KBM-7 (cell line): ENCODE data around the gene SLC38A2.

Source experiments
- DNase-seq: peaks from one replicate; pipeline ENCODE4 v3.0.0-alpha.2; 2015
- in situ Hi-C: fragments of 300-500 bp; cut with MboI; formaldehyde crosslinking; loops from 2 replicates; pipeline ENCODE4 v1.14.3; 2020; ENCODE audit warnings: low sequenced_read_pairs, low pct_unique_long_range_greater_than_20kb, mixed read lengths

The SLC38A2 gene

DNA sequence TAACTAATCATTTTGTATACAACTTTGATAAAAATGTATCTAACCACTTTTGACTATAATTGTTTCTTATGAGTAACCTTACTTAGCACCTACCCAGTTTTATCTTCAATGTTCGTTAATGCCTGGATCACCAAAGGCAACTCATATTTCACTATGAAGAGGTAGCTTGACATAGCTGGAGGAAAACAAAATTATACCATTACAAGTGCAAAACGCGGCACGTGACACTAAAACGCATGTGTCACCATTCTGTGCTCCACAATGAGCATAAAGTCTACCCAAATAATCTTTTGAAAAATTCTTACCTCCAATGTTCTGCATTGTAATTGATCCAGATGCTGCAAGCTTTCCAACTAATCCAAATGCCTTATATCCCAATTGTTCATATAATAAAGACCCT lies 5.8 kb downstream of the SLC38A2 start:
- no peak for DNase-seq
- in situ Hi-C loops: loop anchor here (25.0 kb wide), 1 partner anchor 296 kb away; no protein-coding TSS in a partner anchor

- in situ Hi-C loops: loop anchor here (25.0 kb wide), 1 partner anchor 296 kb away; no protein-coding TSS in a partner anchor
- DNase-seq: no peak
These were observed 6.6 kb downstream of the SLC38A2 start for GRCh38 chr12:46365951-46366379.

DNA sequence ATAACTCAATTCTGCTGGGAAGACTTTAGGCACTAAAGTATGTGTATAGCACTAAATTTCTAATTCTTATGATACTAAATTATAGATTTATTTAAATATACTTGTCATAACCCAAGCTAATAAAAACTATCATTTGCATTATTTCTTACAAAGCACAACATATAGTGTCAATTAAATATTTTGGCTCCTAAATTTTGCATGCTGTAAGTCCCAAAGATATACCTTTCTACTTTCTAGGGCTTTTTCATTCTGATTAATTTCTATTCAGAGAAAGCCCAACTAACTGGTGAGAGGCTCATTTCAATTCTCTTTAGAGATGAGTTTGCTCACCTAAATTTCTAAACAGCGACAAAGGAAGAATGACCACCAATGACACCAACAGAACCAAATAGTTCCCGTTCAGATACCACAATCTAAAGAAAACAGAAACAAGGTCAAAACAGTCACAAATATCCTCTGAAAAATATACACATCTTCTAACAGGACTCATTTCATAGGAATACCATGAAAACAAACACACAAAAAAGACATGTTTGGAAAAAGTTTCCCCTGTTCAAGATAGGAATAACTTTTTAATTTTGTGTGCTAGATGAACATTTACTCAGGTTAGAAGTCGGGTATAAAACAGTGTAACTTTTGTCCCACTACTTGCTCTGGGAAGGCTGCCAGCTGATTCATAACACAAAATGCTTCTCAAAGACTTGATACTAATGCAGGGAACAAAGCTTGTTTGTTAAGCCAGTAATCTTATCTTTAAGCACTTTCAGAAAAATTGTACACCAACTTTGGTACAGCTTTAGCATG lies 7.6 kb downstream of the SLC38A2 start:
- DNase-seq: no peak
- in situ Hi-C loops: loop anchor here (25.0 kb wide), 1 partner anchor 297 kb away; no protein-coding TSS in a partner anchor

DNA sequence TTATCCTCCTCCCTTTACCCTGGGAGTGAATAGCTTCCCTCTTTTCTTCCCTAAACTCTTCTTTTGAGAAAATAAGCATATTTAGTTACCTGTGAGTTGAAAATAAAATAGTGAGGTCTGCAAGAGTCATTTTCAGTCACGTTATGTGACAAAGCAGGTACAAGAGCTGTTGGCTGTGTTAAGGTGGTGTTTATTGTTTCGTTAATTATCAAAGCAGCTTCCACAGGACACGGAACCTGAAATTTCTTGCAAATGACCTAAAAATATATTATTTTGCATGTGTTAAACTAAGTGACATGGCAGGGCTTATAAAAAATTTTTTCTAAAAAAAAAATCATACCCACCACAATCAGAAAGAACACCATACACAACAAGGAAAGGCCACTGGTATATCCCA lies 8.3 kb downstream of the SLC38A2 start:
- in situ Hi-C loops: loop anchor here (25.0 kb wide), 1 partner anchor 298 kb away; no protein-coding TSS in a partner anchor
- DNase-seq: no peak

- no peak for DNase-seq
- in situ Hi-C loops: loop anchor here (25.0 kb wide), 1 partner anchor 299 kb away; no protein-coding TSS in a partner anchor
These were observed 8.8 kb downstream of the SLC38A2 start for GRCh38 chr12:46363582-46364299.

DNA sequence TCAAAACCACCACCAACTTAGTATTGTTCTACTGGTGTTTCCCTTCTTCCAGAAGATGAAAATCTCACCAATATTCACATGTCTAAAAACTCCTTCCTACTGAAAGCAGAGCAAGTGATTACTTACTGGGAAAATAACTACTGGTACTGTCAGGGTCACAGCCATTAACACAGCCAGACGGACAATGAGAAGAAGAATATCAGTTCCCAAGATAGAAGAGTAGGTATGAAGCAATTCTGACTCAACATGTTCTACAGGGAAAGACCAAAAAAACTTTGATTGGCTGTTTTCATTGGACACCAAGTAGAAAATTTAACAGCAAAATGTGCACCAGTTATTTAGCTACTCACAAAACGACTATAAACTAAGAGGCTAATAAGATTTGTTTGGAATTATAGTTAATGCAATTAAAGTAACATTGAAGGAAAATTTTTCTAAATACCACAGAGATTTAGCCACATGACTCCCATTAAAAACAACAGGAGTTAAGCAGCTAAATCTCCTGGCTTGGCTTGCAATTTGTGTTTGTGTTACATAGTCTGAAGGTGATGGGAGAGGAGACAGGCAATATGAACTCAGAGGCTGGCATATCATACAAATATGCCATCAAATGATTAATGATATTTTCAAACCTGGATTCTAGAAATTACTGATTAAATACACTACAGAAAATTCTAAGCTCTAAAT lies 9.5 kb downstream of the SLC38A2 start:
- in situ Hi-C loops: loop anchor here (25.0 kb wide), 1 partner anchor 299 kb away; no protein-coding TSS in a partner anchor
- DNase-seq: no peak

DNA sequence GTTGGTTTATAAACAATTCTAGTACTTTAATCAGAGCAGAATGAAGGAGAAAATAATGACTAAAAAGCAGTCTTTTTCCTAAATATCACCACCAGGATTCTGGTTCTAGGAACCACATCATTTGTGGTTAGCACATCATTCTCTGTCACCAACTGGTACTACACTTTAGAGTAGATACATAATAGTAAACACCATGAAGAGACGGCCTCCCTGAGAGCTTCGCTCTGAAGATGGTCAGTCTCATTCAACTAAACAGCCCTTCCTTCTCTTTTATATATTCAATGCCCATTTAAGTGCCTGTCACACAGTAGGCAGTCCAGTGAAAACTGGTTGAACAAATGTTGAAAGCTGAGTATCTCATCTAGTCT lies 10.9 kb downstream of the SLC38A2 start:
- no peak for DNase-seq
- in situ Hi-C loops: loop anchor here (25.0 kb wide), 1 partner anchor 301 kb away; no protein-coding TSS in a partner anchor

GRCh38 chr12:46360908-46361666 lies 11.5 kb downstream of the SLC38A2 start:
- in situ Hi-C loops: loop anchor here (25.0 kb wide), 1 partner anchor 301 kb away; no protein-coding TSS in a partner anchor
- no peak for DNase-seq

DNA sequence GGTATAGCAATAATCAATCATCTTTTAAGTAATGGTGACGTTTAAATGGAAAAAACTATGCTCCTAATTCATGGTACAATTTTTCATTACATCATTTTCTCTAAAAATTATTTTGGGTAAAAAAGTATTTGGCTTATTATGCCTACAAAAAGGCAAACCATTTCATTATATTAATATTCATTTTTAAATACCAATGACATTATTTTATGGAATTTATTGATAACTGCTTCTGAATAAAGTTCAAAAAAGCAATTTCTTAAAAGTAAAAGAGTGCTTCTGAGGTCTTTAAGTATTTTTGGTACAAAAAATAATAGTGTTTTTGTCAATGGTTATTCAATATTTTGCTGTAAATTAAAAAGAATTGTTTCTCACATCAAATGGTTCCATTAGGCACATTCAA lies 12.2 kb downstream of the SLC38A2 start:
- in situ Hi-C loops: loop anchor here (25.0 kb wide), 1 partner anchor 302 kb away; no protein-coding TSS in a partner anchor
- no peak for DNase-seq

DNA sequence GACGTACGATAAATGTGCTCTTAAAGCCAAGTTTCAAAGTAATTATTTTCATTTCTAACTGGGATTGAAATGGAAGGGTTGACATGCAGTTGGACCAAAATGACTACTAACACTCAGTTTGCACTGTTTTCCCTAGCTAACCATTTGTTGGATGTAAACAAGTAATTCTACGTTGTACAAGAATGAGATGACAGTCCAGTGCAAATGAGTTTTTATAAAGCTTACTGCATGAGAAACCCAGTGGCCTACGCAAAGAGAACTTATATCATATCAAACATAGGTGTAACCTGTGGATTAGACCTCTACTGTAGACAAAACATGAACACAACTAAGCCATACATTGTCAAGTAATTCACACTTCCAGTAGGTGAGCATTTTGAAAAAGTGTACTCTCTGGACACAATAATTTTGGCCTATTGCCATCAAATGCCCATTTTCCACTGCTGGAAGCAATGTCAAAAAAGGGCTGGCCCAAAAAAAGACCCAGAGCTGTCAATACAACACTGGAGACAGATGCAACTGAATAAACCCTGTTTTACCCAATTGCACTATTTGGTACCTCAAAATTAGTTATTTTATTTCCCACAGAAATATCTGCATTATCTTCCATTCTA lies 12.8 kb downstream of the SLC38A2 start:
- in situ Hi-C loops: loop anchor here (25.0 kb wide), 1 partner anchor 303 kb away; no protein-coding TSS in a partner anchor
- no peak for DNase-seq

DNA sequence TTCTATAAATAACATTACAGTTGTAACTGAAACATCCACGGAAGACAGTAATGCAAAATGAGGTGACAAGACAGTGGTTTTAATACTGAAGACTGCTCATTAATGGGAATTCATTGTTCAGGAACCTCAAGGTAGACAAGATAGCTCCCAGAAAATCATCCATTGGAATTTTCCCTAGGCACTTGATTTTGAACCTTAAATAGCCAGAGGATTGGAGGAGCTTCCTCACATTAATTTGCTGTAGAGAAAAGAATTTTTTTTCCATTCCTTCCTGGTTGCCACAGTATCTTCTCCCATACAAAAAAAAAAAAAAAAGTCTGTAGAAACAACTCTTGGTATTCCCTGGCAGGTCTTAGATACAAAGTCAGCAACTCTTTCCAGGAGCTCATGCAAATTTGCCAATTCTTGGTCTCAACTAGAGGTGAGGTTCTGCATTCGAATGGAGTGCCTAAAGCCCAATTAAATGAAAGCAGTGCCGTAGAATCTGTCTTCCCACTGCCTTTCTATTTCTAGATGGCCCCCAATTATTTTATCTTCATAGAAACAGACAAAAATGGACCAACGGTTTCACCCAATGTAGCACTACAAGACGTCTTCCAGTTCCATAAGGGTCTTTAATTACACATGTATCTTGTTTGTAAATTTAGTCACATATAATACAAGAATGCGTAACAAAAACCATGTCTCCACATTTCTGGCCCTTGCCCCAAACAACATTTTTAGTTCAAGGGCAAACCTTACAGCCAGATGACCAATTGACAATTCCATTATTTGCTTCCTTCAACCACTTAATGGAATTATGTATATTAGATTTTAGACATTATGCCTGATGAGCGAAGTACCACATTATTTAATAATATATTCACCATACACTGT lies 13.5 kb downstream of the SLC38A2 start:
- in situ Hi-C loops: loop anchor here (25.0 kb wide), 1 partner anchor 303 kb away; no protein-coding TSS in a partner anchor

DNA sequence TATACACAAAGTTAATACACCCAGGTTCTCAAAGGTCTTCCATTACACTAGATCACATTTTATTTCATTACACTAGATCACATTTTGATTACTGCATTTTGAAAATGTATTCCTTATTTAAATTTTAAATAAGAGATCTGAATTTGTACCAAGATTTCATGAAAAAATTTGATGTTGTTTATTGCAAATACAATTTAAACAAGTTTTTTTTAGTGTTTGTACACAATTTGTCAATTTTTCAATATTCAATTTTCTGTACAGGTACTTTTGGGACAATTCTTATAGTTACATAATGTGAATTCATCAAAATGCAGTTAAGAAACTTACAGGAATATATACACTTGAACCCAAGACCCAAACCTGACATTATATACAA lies 14.3 kb downstream of the SLC38A2 start:
- DNase-seq: no peak
- in situ Hi-C loops: loop anchor here (25.0 kb wide), 1 partner anchor 304 kb away; no protein-coding TSS in a partner anchor

More for the DNA sequence above, 13.5 kb downstream of the SLC38A2 start:
- DNase-seq: no peak

DNA sequence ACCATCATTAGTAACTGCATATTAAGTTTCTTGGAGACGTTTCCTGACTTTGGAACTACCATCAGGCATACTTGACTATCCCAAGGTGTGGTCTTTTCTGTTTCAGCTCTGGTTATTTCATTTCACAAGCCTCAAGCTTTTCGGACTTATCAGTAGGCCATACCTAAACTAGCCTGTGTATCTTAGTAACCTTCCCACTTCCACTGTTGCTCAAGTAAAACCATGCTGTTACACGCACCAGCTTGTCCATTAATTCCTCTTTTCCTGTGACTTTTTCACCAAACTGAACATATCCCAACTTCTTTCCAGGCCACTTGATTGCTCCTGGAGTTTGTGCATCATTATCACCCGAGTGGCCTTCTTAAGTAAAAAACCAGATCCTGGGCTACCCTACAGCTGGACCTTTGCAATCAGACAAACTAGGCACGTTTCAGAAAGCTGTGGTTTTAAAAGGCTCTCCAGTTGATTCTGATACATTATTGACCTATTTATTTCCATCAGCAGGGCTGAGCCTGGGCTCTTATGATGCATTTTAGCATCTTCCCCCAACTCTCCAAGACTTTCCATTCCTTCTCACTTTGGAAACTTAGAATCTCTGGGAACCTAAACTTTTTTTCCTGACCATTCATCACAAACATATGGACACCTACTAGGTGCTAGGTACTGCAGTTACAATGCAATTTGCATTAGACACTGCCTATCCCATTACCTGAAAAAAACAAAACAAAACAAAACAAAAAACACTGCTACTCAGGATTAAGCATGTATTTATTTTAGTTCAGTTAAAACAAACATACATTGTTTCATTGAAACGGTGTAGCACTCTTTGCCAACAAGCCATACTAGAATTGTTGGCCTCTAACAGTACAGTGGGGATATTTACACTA lies 14.9 kb downstream of the SLC38A2 start:
- in situ Hi-C loops: loop anchor here (25.0 kb wide), 1 partner anchor 305 kb away; no protein-coding TSS in a partner anchor
- peak; percentile 30 for DNase-seq

- in situ Hi-C loops: loop anchor here (25.0 kb wide), 1 partner anchor 305 kb away; no protein-coding TSS in a partner anchor
- no peak for DNase-seq
These were observed 15.7 kb downstream of the SLC38A2 start for GRCh38 chr12:46356655-46357437.

- in situ Hi-C loops: loop anchor here (25.0 kb wide), 1 partner anchor 308 kb away; no protein-coding TSS in a partner anchor
These were observed 17.8 kb downstream of the SLC38A2 start for GRCh38 chr12:46354802-46355199.

More at GRCh38 chr12:46354802-46355199, 17.8 kb downstream of the SLC38A2 start:
- no peak for DNase-seq
